HFFc6 (cell line): ENCODE results near the gene IQCF6. TPM values are rescaled to one million over a fixed set of nuclear protein-coding genes. Genes with fewer than 3 reads are reported as not detected.

ENCODE experiments used
- DNase-seq: peaks from one replicate; pipeline ENCODE4 v3.0.0-alpha.2; 2018
- H3K27ac Mint-ChIP-seq: 2 replicates; pipeline ENCODE4 v1.8.0; 2020; ENCODE audit warnings: mild to moderate bottlenecking, mixed read lengths
- H3K27me3 Mint-ChIP-seq: 2 replicates; pipeline ENCODE4 v1.8.0; 2021; ENCODE audit warnings: mild to moderate bottlenecking, moderate library complexity, mixed read lengths; ENCODE audit not compliant: insufficient read depth
- H3K36me3 Mint-ChIP-seq: 2 replicates; pipeline ENCODE4 v1.8.0; 2021; ENCODE audit warnings: low read depth, mixed read lengths
- H3K4me1 Mint-ChIP-seq: 2 replicates; pipeline ENCODE4 v1.8.0; 2020; ENCODE audit warnings: low read depth, mixed read lengths
- H3K4me3 Mint-ChIP-seq: 2 replicates; pipeline ENCODE4 v1.8.0; 2020; ENCODE audit warnings: mild to moderate bottlenecking, moderate library complexity, mixed read lengths
- H3K9me3 Mint-ChIP-seq: 2 replicates; pipeline ENCODE4 v1.8.0; 2020; ENCODE audit warnings: mild to moderate bottlenecking, mixed read lengths
- CTCF ChIP-seq: fragments of 200-600 bp; sonication (generic); IDR thresholded peaks from 2 replicates; pipeline ENCODE4 v1.5.0; 2021; ENCODE audit warnings: antibody characterized with exemption, mild to moderate bottlenecking
- total RNA-seq, 6 experiments: library from RNA; stranded (reverse); fragmentation: NEBNext Ultra II Directional; extraction: Animal tissue kit (Norgen Biotek cat#: 25700); gene quantifications; 2 replicates in 1 of 6; 3 replicates in 5 of 6; pipeline ENCODE4 v1.2.3, GENCODE V29; 2021

The IQCF6 gene
- total RNA-seq, 6 experiments from 2014 or later = not detected

GRCh38 chr3:51733859-51734571 lies 45.0 kb downstream of the IQCF6 start:
- H3K36me3 Mint-ChIP-seq = no peaks in the 10 kb centered on the region
- H3K9me3 Mint-ChIP-seq = no peaks in the 10 kb centered on the region
- peaks cover 5% of the 10 kb centered on the region for H3K4me1 Mint-ChIP-seq
- TF ChIP-seq CTCF = no peak
- H3K27ac Mint-ChIP-seq = no peak overlapping the region
- H3K4me3 Mint-ChIP-seq = no peak overlapping the region
- no peak for DNase-seq
- H3K27me3 Mint-ChIP-seq = peaks cover 18% of the 10 kb centered on the region

- Mint-ChIP-seq H3K36me3 (no peaks in the 10 kb centered on the region), H3K4me1 (peaks cover 6% of the 10 kb centered on the region), H3K4me3 (no peak overlapping the region), H3K27ac (no peak overlapping the region), H3K27me3 (peaks cover 8% of the 10 kb centered on the region), H3K9me3 (no peaks in the 10 kb centered on the region)
- no peak for TF ChIP-seq CTCF
- DNase-seq = no peak
Measured at GRCh38 chr3:51729042-51729633, 49.9 kb downstream of the IQCF6 start.

Other genes with a start within 250 kb of the IQCF6 start
- 10 to 100 TPM; 18.6 to 21.3 (median 19.5) TPM for gene RAD54L2, start 240.5 kb downstream of the IQCF6 start, total RNA-seq
- 10 to 100 TPM; 39.2 to 56.3 (median 42.2) TPM for gene TEX264, start 108.0 kb downstream of the IQCF6 start, total RNA-seq
- under 1 TPM in 1 of 6 experiments, not detected in 5; 0.02 TPM for gene GRM2, start 72.2 kb downstream of the IQCF6 start, total RNA-seq
- not detected for gene IQCF2, start 82.4 kb upstream of the IQCF6 start, total RNA-seq
- gene IQCF5, start 96.4 kb upstream of the IQCF6 start, total RNA-seq = not detected
- not detected for gene IQCF1, start 124.1 kb upstream of the IQCF6 start, total RNA-seq
- 10 to 100 TPM; 30.0 to 36.6 (median 32.5) TPM for gene RRP9, start 162.7 kb upstream of the IQCF6 start, total RNA-seq
- gene PARP3, start 163.1 kb upstream of the IQCF6 start, total RNA-seq = 10 to 100 TPM; 13.7 to 20.1 (median 17.1) TPM
- gene GPR62, start 176.1 kb upstream of the IQCF6 start, total RNA-seq = under 1 TPM in 2 of 6 experiments, not detected in 4; 0.07 to 0.10 TPM
- gene PCBP4, start 188.2 kb upstream of the IQCF6 start, total RNA-seq = 100 to 1,000 TPM in 5 of 6 experiments, 10 to 100 TPM in 1; 98.6 to 128 (median 110) TPM
- gene ABHD14B, start 194.8 kb upstream of the IQCF6 start, total RNA-seq = 10 to 100 TPM; 29.6 to 39.3 (median 33.9) TPM
- gene ABHD14A, start 195.8 kb upstream of the IQCF6 start, total RNA-seq = 10 to 100 TPM; 10.5 to 13.2 (median 11.0) TPM
- gene ACY1, start 204.3 kb upstream of the IQCF6 start, total RNA-seq = 10 to 100 TPM; 40.0 to 49.2 (median 41.5) TPM
- 1,000 to 10,000 TPM; 1,011 to 1,270 (median 1,111) TPM for gene RPL29, start 216.7 kb upstream of the IQCF6 start, total RNA-seq